Lung (tissue), 12 donors: ENCODE measurements around the gene CPXM2. TPM values are rescaled to one million over a fixed set of nuclear protein-coding genes. Genes with fewer than 3 reads are reported as not detected.

Experiments
- ATAC-seq: fragments of 200-7000 bp; cut with Tn5 transposase; one replicate; pipeline ENCODE4 v1.9.1; 2020; ENCODE audit warnings: moderate number of reproducible peaks; ENCODE audit not compliant: insufficient read depth, low FRiP score
- DNase-seq, 3 donors: peaks; one replicate each; pipeline ENCODE4 v3.0.0-alpha.2; 2013 to 2017
- H3K27ac ChIP-seq, 2 donors: one replicate each; pipeline ENCODE4 v1.5.1; 2013; ENCODE audit warnings: mild to moderate bottlenecking in 2 of 2, moderate library complexity in 2 of 2, control low read depth in 1 of 2, inconsistent platforms in 1 of 2, low read depth in 1 of 2, low read length in 1 of 2
- H3K27me3 ChIP-seq, 3 donors: one replicate each; pipeline ENCODE4 v1.5.1; 2013; ENCODE audit warnings: low read length in 2 of 3; ENCODE audit not compliant: control insufficient read depth in 3 of 3, insufficient read depth in 3 of 3
- H3K36me3 ChIP-seq, 4 donors: one replicate each; pipeline ENCODE4 v1.5.1; 2013; ENCODE audit warnings: low read length in 4 of 4, mild to moderate bottlenecking in 1 of 4, moderate library complexity in 1 of 4; ENCODE audit not compliant: control insufficient read depth in 4 of 4, insufficient read depth in 4 of 4
- H3K4me1 ChIP-seq, 5 donors: one replicate each; pipeline ENCODE4 v1.5.1; 2013; ENCODE audit warnings: low read length in 5 of 5, mild to moderate bottlenecking in 2 of 5, moderate library complexity in 1 of 5; ENCODE audit not compliant: control insufficient read depth in 5 of 5, insufficient read depth in 5 of 5
- H3K4me3 ChIP-seq: one replicate; pipeline ENCODE4 v1.5.1; 2013; ENCODE audit warnings: mild to moderate bottlenecking, control low read depth, moderate library complexity
- H3K9ac ChIP-seq, 2 donors: one replicate each; pipeline ENCODE4 v1.5.1; 2013; ENCODE audit warnings: low read length in 2 of 2, control low read depth in 1 of 2; ENCODE audit not compliant: insufficient read depth in 1 of 2
- H3K9me3 ChIP-seq, 4 donors: one replicate each; pipeline ENCODE4 v1.5.1; 2013; ENCODE audit warnings: low read length in 3 of 4, mild to moderate bottlenecking in 1 of 4, moderate library complexity in 1 of 4; ENCODE audit not compliant: control insufficient read depth in 4 of 4, insufficient read depth in 3 of 4
- WGBS, 2 donors: extraction: QIAGEN DNeasy Blood & Tissue Kit; methylation state at CpG; one replicate each; pipeline ENCODE4 v1.1.7; 2013; 5-methylcytosine and 5-hydroxymethylcytosine counted together
- polyA plus RNA-seq, 2 donors: library from polyadenylated mRNA; stranded (reverse); fragments of 200-250 nt; gene quantifications; one replicate each; pipeline ENCODE4 v1.2.1, GENCODE V29; 2013
- total RNA-seq, 2 donors: library from RNA; depleted of rRNA in 1 of 2; stranded (reverse); fragments of >200 nt in 1 of 2; gene quantifications; one replicate each; pipeline ENCODE4 v1.2.1, GENCODE V29; 2014 to 2021
- TF ChIP-seq, protein P1 (sequence below): IDR thresholded peaks from 2 replicates; pipeline ENCODE4 v1.5.1; 2012; ENCODE audit warnings: mild to moderate bottlenecking; ENCODE audit errors: control extremely low read depth, extremely low read depth
- donor health status: control.
- donor health status: control.
- donor health status: Bipolar disorder and iron deficiency.
- donor health status: healthy.
- donor health status: DM: yes; HTN: yes; CAD: no.

The CPXM2 gene
- total and polyA plus RNA-seq, 4 donors = 0.66 to 5.0 (median 2.1) TPM

DNA sequence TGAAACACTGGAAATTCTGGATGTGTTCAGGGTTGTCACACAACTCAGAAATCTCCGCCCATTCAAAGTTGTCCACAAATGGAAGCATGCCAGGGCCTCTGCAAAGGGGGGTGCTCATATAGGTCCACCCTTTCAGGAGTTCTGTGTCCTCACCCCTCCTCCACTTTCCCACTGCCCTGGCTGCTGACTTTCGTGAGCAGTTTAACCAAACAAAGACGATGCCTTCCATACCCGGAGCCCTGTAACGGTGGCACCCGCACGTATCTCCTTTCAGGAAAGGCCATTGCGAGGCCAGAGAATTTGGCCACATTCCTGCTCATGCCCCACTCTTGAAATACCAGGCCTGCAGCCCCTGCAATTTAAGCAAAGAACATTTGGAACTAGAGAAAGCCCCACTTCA lies 1.4 kb downstream of the CPXM2 start:
- ATAC-seq = no peak

DNA sequence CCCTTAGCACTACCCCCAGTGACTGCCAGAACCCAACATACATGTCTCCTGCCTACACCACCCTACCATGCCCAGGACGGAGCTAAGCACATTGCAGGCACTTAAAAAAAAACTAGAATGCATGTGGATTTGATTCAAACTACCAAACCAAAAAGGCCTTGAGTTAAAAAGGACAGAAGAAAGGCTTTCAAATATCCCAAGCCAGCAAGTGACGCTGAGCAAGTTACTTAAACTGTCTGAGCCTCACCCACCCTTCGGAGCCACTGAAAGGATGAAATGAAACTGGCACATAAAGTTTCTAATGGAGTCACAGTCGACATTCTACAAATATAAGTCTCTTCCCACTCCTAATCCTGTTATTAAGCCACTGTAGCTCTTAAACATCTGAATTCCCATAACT lies 1.8 kb downstream of the CPXM2 start:
- Histone ChIP-seq H3K36me3 (no peaks in the 10 kb centered on the region), H3K27ac (no peak overlapping the region), H3K4me1 (no peaks in the 10 kb centered on the region), H3K4me3 (no peak overlapping the region), H3K9me3 (peaks cover 0 to 8% (median 0%) of the 10 kb centered on the region in 4 donors), H3K9ac (no peak overlapping the region), H3K27me3 (peaks cover 4 to 21% (median 18%) of the 10 kb centered on the region in 3 donors)
- ATAC-seq (no peak), DNase-seq (no peak)
- TF ChIP-seq, protein P1, sequence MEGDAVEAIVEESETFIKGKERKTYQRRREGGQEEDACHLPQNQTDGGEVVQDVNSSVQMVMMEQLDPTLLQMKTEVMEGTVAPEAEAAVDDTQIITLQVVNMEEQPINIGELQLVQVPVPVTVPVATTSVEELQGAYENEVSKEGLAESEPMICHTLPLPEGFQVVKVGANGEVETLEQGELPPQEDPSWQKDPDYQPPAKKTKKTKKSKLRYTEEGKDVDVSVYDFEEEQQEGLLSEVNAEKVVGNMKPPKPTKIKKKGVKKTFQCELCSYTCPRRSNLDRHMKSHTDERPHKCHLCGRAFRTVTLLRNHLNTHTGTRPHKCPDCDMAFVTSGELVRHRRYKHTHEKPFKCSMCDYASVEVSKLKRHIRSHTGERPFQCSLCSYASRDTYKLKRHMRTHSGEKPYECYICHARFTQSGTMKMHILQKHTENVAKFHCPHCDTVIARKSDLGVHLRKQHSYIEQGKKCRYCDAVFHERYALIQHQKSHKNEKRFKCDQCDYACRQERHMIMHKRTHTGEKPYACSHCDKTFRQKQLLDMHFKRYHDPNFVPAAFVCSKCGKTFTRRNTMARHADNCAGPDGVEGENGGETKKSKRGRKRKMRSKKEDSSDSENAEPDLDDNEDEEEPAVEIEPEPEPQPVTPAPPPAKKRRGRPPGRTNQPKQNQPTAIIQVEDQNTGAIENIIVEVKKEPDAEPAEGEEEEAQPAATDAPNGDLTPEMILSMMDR = no peak
- 75 to 85% methylated on average over 4 of the region's 4 CpGs for WGBS, 2 donors

More for the DNA sequence above, 1.4 kb downstream of the CPXM2 start:
- peak; percentile 33 to 67 (median 51) for DNase-seq
- H3K36me3 ChIP-seq = no peaks in the 10 kb centered on the region
- H3K4me3 ChIP-seq = no peak overlapping the region
- WGBS, 2 donors = 63 to 79% methylated on average over 8 of the region's 8 CpGs
- H3K27me3 ChIP-seq = peaks cover 4 to 21% (median 18%) of the 10 kb centered on the region in 3 donors
- no peak overlapping the region for H3K9ac ChIP-seq
- H3K9me3 ChIP-seq = peaks cover 0 to 8% (median 0%) of the 10 kb centered on the region in 4 donors
- H3K4me1 ChIP-seq = no peaks in the 10 kb centered on the region
- no peak overlapping the region for H3K27ac ChIP-seq
- TF ChIP-seq, protein P1 = no peak

DNA sequence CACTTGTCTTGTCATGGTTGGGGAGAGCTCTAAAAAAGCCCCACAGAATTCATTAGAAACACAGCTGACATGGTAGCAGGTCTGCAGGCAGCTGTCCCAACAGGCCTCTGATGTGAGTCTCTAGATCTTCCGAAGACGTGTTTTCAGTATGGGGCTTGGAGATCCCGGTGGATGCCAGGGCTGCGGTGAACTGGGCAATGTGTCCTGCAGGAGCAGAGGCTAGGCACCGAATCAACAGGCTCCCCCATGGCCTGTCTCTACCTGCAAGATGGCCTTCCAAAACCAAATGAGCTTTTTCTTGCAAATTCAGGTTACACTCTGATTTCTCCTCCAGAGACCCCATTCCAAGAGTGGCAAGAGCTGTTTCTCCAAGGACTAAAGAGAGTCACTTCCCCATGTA lies 2.9 kb downstream of the CPXM2 start:
- Histone ChIP-seq H3K4me1 (peaks cover 0 to 4% (median 0%) of the 10 kb centered on the region in 5 donors), H3K9ac (no peak overlapping the region), H3K27ac (no peak overlapping the region), H3K4me3 (no peak overlapping the region), H3K27me3 (peaks cover 4 to 21% (median 18%) of the 10 kb centered on the region in 3 donors), H3K36me3 (no peaks in the 10 kb centered on the region), H3K9me3 (peaks cover 0 to 6% (median 0%) of the 10 kb centered on the region in 4 donors)
- TF ChIP-seq, protein P1 = no peak
- DNase-seq (no peak), ATAC-seq (no peak)
- WGBS, 2 donors = 91 to 98% methylated on average over 5 of the region's 5 CpGs

DNA sequence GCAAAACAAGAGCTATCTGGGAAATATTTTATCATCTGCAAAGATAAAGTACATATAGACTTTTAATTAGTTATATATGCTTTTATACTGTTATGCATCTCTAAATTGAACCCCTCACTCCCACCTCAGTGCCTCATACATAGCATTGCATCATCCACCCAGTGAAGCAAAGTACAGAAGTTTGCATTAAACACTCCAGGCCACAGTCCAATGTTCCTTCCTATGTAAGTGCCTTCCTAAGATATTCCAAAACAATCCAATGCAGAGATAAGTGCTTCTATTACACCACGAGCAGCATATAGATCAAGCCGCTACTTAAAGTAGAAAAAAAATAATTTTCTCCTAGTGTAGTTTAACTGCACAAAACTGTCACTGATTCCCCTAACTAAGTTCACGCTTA lies 3.4 kb downstream of the CPXM2 start:
- H3K27ac ChIP-seq = no peak overlapping the region
- peaks cover 0 to 7% (median 0%) of the 10 kb centered on the region in 5 donors for H3K4me1 ChIP-seq
- peaks cover 4 to 21% (median 18%) of the 10 kb centered on the region in 3 donors for H3K27me3 ChIP-seq
- TF ChIP-seq, protein P1 = no peak
- no peak overlapping the region for H3K4me3 ChIP-seq
- H3K9ac ChIP-seq = no peak overlapping the region
- H3K9me3 ChIP-seq = peaks cover 0 to 6% (median 0%) of the 10 kb centered on the region in 4 donors
- no peak for DNase-seq
- H3K36me3 ChIP-seq = no peaks in the 10 kb centered on the region
- no peak for ATAC-seq
- WGBS, 2 donors = 80 to 90% methylated on average over 3 of the region's 3 CpGs
